Keratinocyte (primary cell): ENCODE measurements around the gene HELZ2. TPM values are rescaled to one million over a fixed set of nuclear protein-coding genes. Genes with fewer than 3 reads are reported as not detected.

ENCODE experiments used
- DNase-seq: peaks from one replicate; pipeline ENCODE4 v3.0.0-alpha.2; 2011; ENCODE audit warnings: low read depth, missing footprints, low spot score
- FAIRE-seq: peaks from 2 replicates; lab custom pipeline; 2011; peaks lifted over from hg19 to GRCh38; lab: Jason Lieb, UNC
- H2AFZ ChIP-seq: 2 replicates; pipeline ENCODE4 v1.6.0; 2012; ENCODE audit warnings: low read length, control low read depth, inconsistent platforms; ENCODE audit not compliant: control insufficient read depth
- H3K27ac ChIP-seq: 2 replicates; pipeline ENCODE4 v1.5.1; 2011; ENCODE audit warnings: low read length; ENCODE audit not compliant: control insufficient read depth, insufficient read depth
- H3K27me3 ChIP-seq: 3 replicates; pipeline ENCODE4 v1.6.0; 2011; ENCODE audit warnings: low read length; ENCODE audit not compliant: control insufficient read depth, insufficient read depth; ENCODE audit errors: extremely low read depth
- H3K36me3 ChIP-seq, 2 experiments: 2 replicates in 1 of 2; 3 replicates in 1 of 2; pipeline ENCODE4 v1.5.1; 2011; ENCODE audit warnings: low read length in 2 of 2, mild to moderate bottlenecking in 1 of 2; ENCODE audit not compliant: control insufficient read depth in 2 of 2, insufficient read depth in 2 of 2; ENCODE audit errors: extremely low read depth in 1 of 2
- H3K4me1 ChIP-seq: 3 replicates; pipeline ENCODE4 v1.5.1; 2011; ENCODE audit warnings: low read length; ENCODE audit not compliant: control insufficient read depth, insufficient read depth; ENCODE audit errors: extremely low read depth
- H3K4me2 ChIP-seq: 3 replicates; pipeline ENCODE4 v1.6.0; 2011; ENCODE audit warnings: low read depth, low read length; ENCODE audit not compliant: control insufficient read depth, insufficient read depth; ENCODE audit errors: extremely low read depth
- H3K4me3 ChIP-seq, 3 experiments: fragments of 200-600 bp in 1 of 3; sonication (generic) in 1 of 3; 2 replicates in 2 of 3; 3 replicates in 1 of 3; pipeline ENCODE4 v1.5.1; 2011 to 2016; ENCODE audit warnings: low read length in 3 of 3, mild to moderate bottlenecking in 3 of 3, control low read depth in 2 of 3, inconsistent platforms in 1 of 3, low read depth in 1 of 3, mixed read lengths in 1 of 3, mixed run types in 1 of 3, moderate library complexity in 1 of 3; ENCODE audit not compliant: control insufficient read depth in 2 of 3, insufficient read depth in 2 of 3; ENCODE audit errors: extremely low read depth in 1 of 3
- H3K79me2 ChIP-seq: 2 replicates; pipeline ENCODE4 v1.6.0; 2012; ENCODE audit warnings: low read length; ENCODE audit not compliant: control insufficient read depth, insufficient read depth
- H3K9ac ChIP-seq: 3 replicates; pipeline ENCODE4 v1.6.0; 2011; ENCODE audit warnings: low read length; ENCODE audit not compliant: control insufficient read depth, insufficient read depth; ENCODE audit errors: extremely low read depth
- H3K9me1 ChIP-seq: 3 replicates; pipeline ENCODE4 v1.6.0; 2011; ENCODE audit warnings: low read length; ENCODE audit not compliant: control insufficient read depth, insufficient read depth; ENCODE audit errors: extremely low read depth
- H3K9me3 ChIP-seq: 2 replicates; pipeline ENCODE4 v1.5.1; 2012; ENCODE audit warnings: low read depth, low read length; ENCODE audit not compliant: control insufficient read depth
- H4K20me1 ChIP-seq: 3 replicates; pipeline ENCODE4 v1.6.0; 2011; ENCODE audit warnings: low read length; ENCODE audit not compliant: control insufficient read depth, insufficient read depth; ENCODE audit errors: extremely low read depth
- EZH2 ChIP-seq: IDR thresholded peaks from one replicate; pipeline ENCODE4 v1.6.1; 2012; ENCODE audit warnings: inconsistent platforms, mild to moderate bottlenecking, low read length, moderate library complexity
- dilution Hi-C: fragments of 300-500 bp; cut with MboI; formaldehyde crosslinking; loops from one replicate; pipeline ENCODE4 v1.7.0; 2020; ENCODE audit warnings: low sequenced_read_pairs; ENCODE audit not compliant: extremely low pct_ligation_motif_present
- polyA plus RNA-seq, 5 experiments: library from polyadenylated mRNA; depleted of rRNA in 3 of 5; stranded (reverse) in 3 of 5; stranded (forward) in 1 of 5; unstranded in 1 of 5; fragments of >200 nt; gene quantifications; 1 replicate in 1 of 5; 2 replicates in 3 of 5; 3 replicates in 1 of 5; pipeline versions ENCODE4 v1.2.1 to v1.2.3, GENCODE V29; 2011 to 2012; ENCODE audit warnings: missing spikeins in 2 of 5, low read depth in 1 of 5, low replicate concordance in 1 of 5
- TF ChIP-seq, protein P1 (sequence below), 3 experiments: IDR thresholded peaks in 1 of 3; conservative IDR thresholded peaks in 1 of 3; optimal IDR thresholded peaks in 1 of 3; 2 replicates in 2 of 3; 3 replicates in 1 of 3; pipeline versions ENCODE3 to v1.5.1; 2011; ENCODE audit warnings: low read length in 3 of 3, mild to moderate bottlenecking in 3 of 3, moderate library complexity in 2 of 3, control low read depth in 1 of 3, inconsistent platforms in 1 of 3; ENCODE audit not compliant: insufficient read depth in 2 of 3; ENCODE audit errors: extremely low read depth in 1 of 3

Gene HELZ2
- polyA plus RNA-seq, 1 donor (not counting 4 experiments of a cell fraction or from before 2014, with no cell fraction given), result 14.8 TPM

DNA sequence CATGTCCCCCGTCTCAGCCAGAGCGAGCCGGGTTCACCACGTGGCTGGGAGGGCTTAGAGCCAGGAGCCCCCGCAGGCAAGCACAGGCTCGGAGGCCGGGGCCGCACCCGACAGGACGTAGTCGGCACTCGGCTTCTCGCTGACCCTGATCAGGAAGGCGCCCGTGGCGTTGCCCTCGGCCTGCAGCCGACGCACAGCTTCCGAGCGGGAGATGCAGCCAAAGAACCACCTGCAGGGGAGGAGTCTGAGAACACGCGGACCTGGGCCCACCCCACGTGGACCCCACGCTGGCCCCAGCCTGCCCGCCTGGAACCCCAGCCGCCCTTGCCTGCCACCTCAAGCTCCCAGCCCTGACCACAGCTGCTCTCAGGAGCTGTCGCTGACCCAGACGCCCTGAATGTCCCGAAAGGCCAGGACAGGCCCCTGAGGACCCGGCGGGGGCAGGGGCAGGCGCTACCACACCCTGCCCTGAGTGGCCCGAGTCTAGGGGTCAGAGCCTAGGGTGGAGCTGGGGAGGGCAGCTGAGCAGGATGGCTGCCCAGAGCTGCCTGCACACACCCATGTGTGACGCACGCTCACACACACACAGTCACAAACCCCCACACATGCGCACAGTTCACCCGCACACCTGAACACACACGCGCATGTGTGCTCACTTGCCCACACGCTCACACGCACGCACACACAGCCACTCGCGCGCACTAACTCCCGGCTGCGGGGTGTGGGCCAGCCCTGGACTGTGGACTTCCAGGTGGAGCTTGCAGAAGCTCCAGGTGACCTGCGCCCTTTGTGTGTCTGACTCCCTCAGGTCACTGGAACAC lies 39.0 kb downstream of the HELZ2 start:
- no peak for TF ChIP-seq EZH2
- TF ChIP-seq, protein P1, sequence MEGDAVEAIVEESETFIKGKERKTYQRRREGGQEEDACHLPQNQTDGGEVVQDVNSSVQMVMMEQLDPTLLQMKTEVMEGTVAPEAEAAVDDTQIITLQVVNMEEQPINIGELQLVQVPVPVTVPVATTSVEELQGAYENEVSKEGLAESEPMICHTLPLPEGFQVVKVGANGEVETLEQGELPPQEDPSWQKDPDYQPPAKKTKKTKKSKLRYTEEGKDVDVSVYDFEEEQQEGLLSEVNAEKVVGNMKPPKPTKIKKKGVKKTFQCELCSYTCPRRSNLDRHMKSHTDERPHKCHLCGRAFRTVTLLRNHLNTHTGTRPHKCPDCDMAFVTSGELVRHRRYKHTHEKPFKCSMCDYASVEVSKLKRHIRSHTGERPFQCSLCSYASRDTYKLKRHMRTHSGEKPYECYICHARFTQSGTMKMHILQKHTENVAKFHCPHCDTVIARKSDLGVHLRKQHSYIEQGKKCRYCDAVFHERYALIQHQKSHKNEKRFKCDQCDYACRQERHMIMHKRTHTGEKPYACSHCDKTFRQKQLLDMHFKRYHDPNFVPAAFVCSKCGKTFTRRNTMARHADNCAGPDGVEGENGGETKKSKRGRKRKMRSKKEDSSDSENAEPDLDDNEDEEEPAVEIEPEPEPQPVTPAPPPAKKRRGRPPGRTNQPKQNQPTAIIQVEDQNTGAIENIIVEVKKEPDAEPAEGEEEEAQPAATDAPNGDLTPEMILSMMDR (optimal IDR thresholded peaks at IDR 0.05 in 1 of 3, IDR thresholded peaks at IDR 0.05 in 1 of 3, conservative IDR thresholded peaks at IDR 0.05 in 1 of 3; ENCODE audit: extremely low read depth in 1 of 3, insufficient read depth in 2 of 3, low read length in 3 of 3), result no peak
- Histone ChIP-seq H3K79me2 (peaks cover 10% of the 10 kb centered on the region), H2AFZ (no peak overlapping the region), H3K9me1 (no peaks in the 10 kb centered on the region), H3K36me3 (peaks cover 6 to 11% of the 10 kb centered on the region in 2 experiments), H3K27ac (peak overlapping the region; percentile 49), H4K20me1 (peaks cover 7% of the 10 kb centered on the region), H3K4me3 (peak overlapping the region; percentile 35 to 59 (median 44)), H3K27me3 (no peaks in the 10 kb centered on the region), H3K4me2 (peak overlapping the region; percentile 82), H3K9me3 (no peaks in the 10 kb centered on the region), H3K9ac (peak overlapping the region; percentile 60), H3K4me1 (peaks cover 26% of the 10 kb centered on the region)
- dilution Hi-C loops, result no loop called here
- DNase-seq (peak; percentile 89), FAIRE-seq (no peak)

DNA sequence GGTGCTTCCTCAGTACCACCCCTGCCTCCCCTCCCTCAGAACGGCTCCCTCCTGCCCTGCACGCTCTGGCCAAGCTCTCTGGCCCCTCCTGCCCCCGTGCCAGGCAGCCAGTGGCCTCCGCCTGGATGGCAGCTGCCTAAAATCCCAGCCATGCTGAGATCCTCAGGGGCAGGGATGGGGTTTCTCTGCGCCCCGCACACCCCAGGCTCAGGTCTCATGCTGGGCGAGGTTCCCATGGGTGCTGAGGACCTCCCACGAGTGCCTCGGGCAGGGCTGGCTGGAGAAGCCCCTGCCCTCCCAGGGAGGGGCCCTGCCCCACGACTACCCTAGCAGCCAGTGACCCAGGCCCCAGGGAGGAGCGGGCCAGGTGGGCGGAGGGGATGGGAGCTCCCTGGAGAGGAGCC lies 39.6 kb downstream of the HELZ2 start:
- Histone ChIP-seq H3K27ac (peak overlapping the region; percentile 49), H3K4me1 (peaks cover 26% of the 10 kb centered on the region), H3K9me3 (no peaks in the 10 kb centered on the region), H2AFZ (no peak overlapping the region), H3K79me2 (peaks cover 10% of the 10 kb centered on the region), H3K27me3 (no peaks in the 10 kb centered on the region), H3K36me3 (peaks cover 6 to 14% of the 10 kb centered on the region in 2 experiments), H3K9ac (peak overlapping the region; percentile 60), H3K9me1 (no peaks in the 10 kb centered on the region), H3K4me3 (peak overlapping the region in 2 of 3 experiments; percentile 17 to 59), H3K4me2 (peak overlapping the region; percentile 82), H4K20me1 (peaks cover 7% of the 10 kb centered on the region)
- dilution Hi-C loops, result no loop called here
- no peak for DNase-seq
- TF ChIP-seq, protein P1 (optimal IDR thresholded peaks at IDR 0.05 in 1 of 3, IDR thresholded peaks at IDR 0.05 in 1 of 3, conservative IDR thresholded peaks at IDR 0.05 in 1 of 3; ENCODE audit: extremely low read depth in 1 of 3, insufficient read depth in 2 of 3, low read length in 3 of 3), result no peak
- TF ChIP-seq EZH2, result no peak
- no peak for FAIRE-seq
